HepG2 (cell line): ENCODE results near the gene BID. TPM values are rescaled to one million over a fixed set of nuclear protein-coding genes. Genes with fewer than 3 reads are reported as not detected.
A peak's percentile ranks its signal among the peaks of the same experiment; 100 is the strongest.

Experiments used
- ATF7-NPFF ChIP-seq: sonication (generic); formaldehyde crosslinking; IDR thresholded peaks from 2 replicates; pipeline ENCODE4 v1.8.1; 2023; ENCODE audit warnings: mild to moderate bottlenecking, low read depth, missing genetic modification reagents, moderate library complexity
- BCL6 ChIP-seq: IDR thresholded peaks from 2 replicates; pipeline ENCODE4 v1.6.1; 2016; ENCODE audit warnings: missing genetic modification reagents, missing compliant biosample characterization
- GABPA ChIP-seq, 2 experiments: IDR thresholded peaks; 2 replicates each; pipeline ENCODE4 v1.6.1; 2011 to 2016; ENCODE audit warnings: low read depth in 2 of 2, low read length in 1 of 2, missing biosample characterization in 1 of 2, missing genetic modification characterization in 1 of 2
- GABPB1 ChIP-seq: IDR thresholded peaks from 2 replicates; pipeline ENCODE4 v1.6.1; 2016; ENCODE audit warnings: mild to moderate bottlenecking, missing genetic modification reagents, moderate library complexity, missing compliant biosample characterization
- GMEB1 ChIP-seq: sonication (generic); formaldehyde crosslinking; IDR thresholded peaks from 2 replicates; pipeline ENCODE4 v1.5.1; 2020; ENCODE audit warnings: missing genetic modification reagents, mild to moderate bottlenecking, borderline replicate concordance
- GTF3A ChIP-seq: sonication (generic); formaldehyde crosslinking; conservative IDR thresholded peaks from 2 replicates; pipeline ENCODE4 v1.4.0; 2020; ENCODE audit warnings: mild to moderate bottlenecking, missing genetic modification reagents
- GZF1 ChIP-seq: sonication (generic); formaldehyde crosslinking; IDR thresholded peaks from 2 replicates; pipeline ENCODE4 v1.5.1; 2020; ENCODE audit warnings: mild to moderate bottlenecking, missing genetic modification reagents
- LCORL ChIP-seq, 2 experiments: fragments of 450-650 bp in 1 of 2; sonication (generic) in 1 of 2; formaldehyde crosslinking in 1 of 2; IDR thresholded peaks; 2 replicates each; pipeline versions ENCODE4 v1.5.0 to v1.6.1; 2017 to 2020; ENCODE audit warnings: antibody characterized with exemption in 1 of 2, missing genetic modification reagents in 1 of 2
- MAF1 ChIP-seq: sonication (generic); formaldehyde crosslinking; IDR thresholded peaks from 2 replicates; pipeline ENCODE4 v1.5.0; 2020; ENCODE audit warnings: missing genetic modification reagents, borderline replicate concordance
- MED13 ChIP-seq: sonication (generic); formaldehyde crosslinking; IDR thresholded peaks from 2 replicates; pipeline ENCODE4 v1.5.0; 2020; ENCODE audit warnings: missing genetic modification reagents
- MLX ChIP-seq: IDR thresholded peaks from 2 replicates; pipeline ENCODE4 v1.6.1; 2016
- NFE2 ChIP-seq: sonication (generic); formaldehyde crosslinking; IDR thresholded peaks from 2 replicates; pipeline ENCODE4 v1.4.0; 2020; ENCODE audit warnings: missing genetic modification reagents
- PHF21A ChIP-seq: sonication (generic); formaldehyde crosslinking; IDR thresholded peaks from 2 replicates; pipeline ENCODE4 v1.5.0; 2020; ENCODE audit warnings: mild to moderate bottlenecking, missing genetic modification reagents
- RCOR2 ChIP-seq: IDR thresholded peaks from 2 replicates; pipeline ENCODE4 v1.6.1; 2016; ENCODE audit warnings: missing biosample characterization, missing genetic modification reagents
- SIN3A ChIP-seq: IDR thresholded peaks from 2 replicates; pipeline ENCODE4 v1.6.1; 2011; ENCODE audit warnings: low read depth, mild to moderate bottlenecking, control low read depth, low read length, borderline replicate concordance
- TBL1XR1 ChIP-seq: fragments of 150-350 bp; IDR thresholded peaks from 2 replicates; pipeline ENCODE4 v1.6.1; 2014; ENCODE audit warnings: borderline replicate concordance, low read length; ENCODE audit not compliant: partially characterized antibody
- ZBTB3 ChIP-seq: sonication (generic); formaldehyde crosslinking; IDR thresholded peaks from 2 replicates; pipeline ENCODE4 v1.4.0; 2020; ENCODE audit warnings: low read depth, mild to moderate bottlenecking, moderate library complexity, missing genetic modification reagents, borderline replicate concordance
- ZFP82 ChIP-seq: sonication (generic); formaldehyde crosslinking; IDR thresholded peaks from 2 replicates; pipeline ENCODE4 v1.5.1; 2020; ENCODE audit warnings: mild to moderate bottlenecking, missing genetic modification reagents, borderline replicate concordance
- ZMYM3 ChIP-seq: sonication (generic); formaldehyde crosslinking; IDR thresholded peaks from 2 replicates; pipeline ENCODE4 v1.5.1; 2020; ENCODE audit warnings: mild to moderate bottlenecking, missing genetic modification reagents
- ZNF17 ChIP-seq: sonication (generic); formaldehyde crosslinking; IDR thresholded peaks from 2 replicates; pipeline ENCODE4 v1.5.0; 2020; ENCODE audit warnings: mild to moderate bottlenecking, missing genetic modification reagents
- ZNF224 ChIP-seq: sonication (generic); formaldehyde crosslinking; IDR thresholded peaks from 2 replicates; pipeline ENCODE4 v1.5.0; 2020; ENCODE audit warnings: mild to moderate bottlenecking, missing genetic modification reagents
- ZNF30 ChIP-seq: sonication (generic); formaldehyde crosslinking; IDR thresholded peaks from 2 replicates; pipeline ENCODE4 v1.5.0; 2020; ENCODE audit warnings: mild to moderate bottlenecking, missing genetic modification reagents
- ZNF33A ChIP-seq: sonication (generic); formaldehyde crosslinking; IDR thresholded peaks from 2 replicates; pipeline ENCODE4 v1.5.1; 2020; ENCODE audit warnings: missing genetic modification reagents, mild to moderate bottlenecking, moderate library complexity, borderline replicate concordance
- ZNF564 ChIP-seq: sonication (generic); formaldehyde crosslinking; IDR thresholded peaks from 2 replicates; pipeline ENCODE4 v1.8.1; 2023; ENCODE audit warnings: mild to moderate bottlenecking, missing genetic modification reagents
- ZNF577 ChIP-seq: sonication (generic); formaldehyde crosslinking; IDR thresholded peaks from 2 replicates; pipeline ENCODE4 v1.4.0; 2020; ENCODE audit warnings: mild to moderate bottlenecking, low read depth, missing genetic modification reagents, borderline replicate concordance
- ZNF674 ChIP-seq: sonication (generic); formaldehyde crosslinking; IDR thresholded peaks from 2 replicates; pipeline ENCODE4 v1.5.0; 2020; ENCODE audit warnings: low read depth, mild to moderate bottlenecking, missing genetic modification reagents
- ZSCAN22 ChIP-seq: sonication (generic); formaldehyde crosslinking; IDR thresholded peaks from 2 replicates; pipeline ENCODE4 v1.4.0; 2020; ENCODE audit warnings: mild to moderate bottlenecking, missing genetic modification reagents
- polyA plus RNA-seq, 8 experiments: library from polyadenylated mRNA; depleted of rRNA in 3 of 8; stranded (reverse) in 7 of 8; unstranded in 1 of 8; fragments of >200 nt; fragmentation: Illumina TruSeq in 4 of 8; extraction: Trizol in 4 of 8; gene quantifications; 2 replicates each; pipeline versions ENCODE4 v1.2.1 to v1.2.3, GENCODE V29; 2011 to 2016; ENCODE audit warnings: low read depth in 4 of 8, missing spikeins in 1 of 8, mixed read lengths in 1 of 8; ENCODE audit not compliant: insufficient read depth in 1 of 8
- total RNA-seq, 5 experiments: library from RNA; depleted of rRNA; stranded (reverse); fragments of >200 nt; fragmentation: Illumina TruSeq; extraction: Trizol; gene quantifications; 2 replicates each; pipeline ENCODE4 v1.2.3, GENCODE V29; 2016; ENCODE audit warnings: low read depth in 1 of 5

Gene BID
- total and polyA plus RNA-seq, 2 of the 13 experiments (the other 11 are each of a cell fraction or from before 2014, with no cell fraction given) = 35.3 to 51.7 TPM

GRCh38 chr22:17781319-17782031, 7.2 kb upstream of the BID start (continued):
- TF ChIP-seq TBL1XR1 (no peak), GZF1 (CRISPR knock-in tag) (no peak), ZFP82 (CRISPR knock-in tag) (no peak), NFE2 (0 out of 2 replicates have a peak, but pooled peaks have one; percentile 19), ZNF674 (CRISPR knock-in tag) (no peak), ZSCAN22 (CRISPR knock-in tag) (no peak), GMEB1 (CRISPR knock-in tag) (no peak), ZNF564 (CRISPR knock-in tag) (0 out of 2 replicates have a peak, but pooled peaks have one; percentile 18), GTF3A (CRISPR knock-in tag) (no peak), ATF7-NPFF (CRISPR knock-in tag) (no peak), PHF21A (peak; percentile 54; the same call in 1 of the 2 replicates), ZMYM3 (CRISPR knock-in tag) (0 out of 2 replicates have a peak, but pooled peaks have one; percentile 14), MED13 (CRISPR knock-in tag) (no peak), GABPA (IDR thresholded peaks at IDR 0.05; ENCODE audit: low read depth, low read length) (no peak), GABPA (CRISPR knock-in tag; IDR thresholded peaks at IDR 0.05; ENCODE audit: low read depth) (no peak), MAF1 (CRISPR knock-in tag) (no peak), ZNF224 (CRISPR knock-in tag) (no peak), LCORL (IDR thresholded peaks at IDR 0.05) (no peak), LCORL (CRISPR knock-in tag; IDR thresholded peaks at IDR 0.05) (0 out of 2 replicates have a peak, but pooled peaks have one; percentile 60), MLX (CRISPR knock-in tag) (no peak), ZNF30 (CRISPR knock-in tag) (no peak), SIN3A (peak; percentile 41; the same call in 1 of the 2 replicates), RCOR2 (CRISPR knock-in tag) (no peak), GABPB1 (CRISPR knock-in tag) (0 out of 2 replicates have a peak, but pooled peaks have one; percentile 18), ZNF33A (CRISPR knock-in tag) (no peak), ZBTB3 (CRISPR knock-in tag) (no peak), ZNF17 (CRISPR knock-in tag) (no peak), ZNF577 (CRISPR knock-in tag) (no peak), BCL6 (CRISPR knock-in tag) (0 out of 2 replicates have a peak, but pooled peaks have one; percentile 40)
